GM13976 (cell line): Measurements from ENCODE around the gene AGBL4.

Experiments
- DNase-seq: peaks from one replicate; pipeline ENCODE4 v3.0.0; 2012; ENCODE audit warnings: low spot score
- CTCF ChIP-seq: IDR thresholded peaks from 2 replicates; pipeline ENCODE4 v1.5.1; 2012; ENCODE audit warnings: borderline replicate concordance, mild to moderate bottlenecking; ENCODE audit not compliant: insufficient read depth; ENCODE audit errors: extremely low read depth, missing control alignments, control extremely low read depth
- in situ Hi-C: fragments of 300-500 bp; cut with MboI; formaldehyde crosslinking; loops from one replicate; pipeline ENCODE4 v1.12.0; 2022; ENCODE audit warnings: low sequenced_read_pairs, mixed read lengths, inconsistent platforms; ENCODE audit not compliant: unreplicated experiment

Gene AGBL4

DNA sequence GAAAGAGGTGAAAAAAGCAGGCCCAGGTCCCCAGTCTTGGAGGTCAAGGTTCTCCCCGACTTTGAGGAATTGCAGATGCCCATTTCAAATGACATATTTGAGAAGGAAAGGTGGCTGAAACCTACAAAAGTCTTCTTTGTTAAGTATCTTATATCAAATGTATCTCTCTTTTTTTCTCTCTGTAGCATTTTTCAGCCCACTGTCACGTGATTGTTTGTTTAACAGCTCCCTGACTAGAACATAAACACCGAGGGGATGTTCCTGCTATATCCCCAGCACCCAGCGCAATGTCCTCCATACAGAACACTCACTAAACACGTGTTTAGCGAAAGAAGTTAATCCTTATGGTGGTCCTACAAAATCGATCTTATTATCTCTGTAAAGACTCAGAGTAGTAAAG lies 1274.7 kb downstream of the AGBL4 start:
- TF ChIP-seq CTCF, result no peak
- DNase-seq, result no peak
- in situ Hi-C loops, result no loop called here

DNA sequence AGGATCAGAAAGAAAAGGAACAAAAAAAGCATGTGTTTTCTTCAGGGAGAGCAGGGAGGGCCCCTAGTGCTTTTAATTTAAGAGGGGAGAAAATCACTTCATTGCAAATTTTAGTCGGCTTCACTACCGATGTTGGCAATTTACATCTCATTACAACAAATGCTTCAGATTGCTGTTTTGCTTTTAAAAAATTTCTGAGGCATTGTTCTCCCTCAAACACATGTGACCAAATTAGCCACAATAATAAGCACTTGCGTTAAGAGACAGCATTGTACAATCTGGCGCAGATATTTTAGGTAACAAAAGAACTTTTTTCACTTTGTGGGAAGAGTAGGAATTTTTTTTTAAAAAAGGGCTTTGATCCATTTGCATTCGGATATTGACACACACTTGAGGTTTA lies 1276.8 kb downstream of the AGBL4 start:
- in situ Hi-C loops, result no loop called here
- no peak for DNase-seq
- no peak for TF ChIP-seq CTCF

- TF ChIP-seq CTCF, result no peak
- no peak for DNase-seq
- in situ Hi-C loops, result no loop called here
Measured at GRCh38 chr1:48744032-48744431, 1279.7 kb downstream of the AGBL4 start.

GRCh38 chr1:48743480-48743879 lies 1280.3 kb downstream of the AGBL4 start:
- in situ Hi-C loops, result no loop called here
- no peak for DNase-seq

GRCh38 chr1:48741380-48741779 lies 1282.4 kb downstream of the AGBL4 start:
- DNase-seq, result no peak
- in situ Hi-C loops, result no loop called here
- TF ChIP-seq CTCF, result no peak

More at GRCh38 chr1:48743480-48743879, 1280.3 kb downstream of the AGBL4 start:
- no peak for TF ChIP-seq CTCF

DNA sequence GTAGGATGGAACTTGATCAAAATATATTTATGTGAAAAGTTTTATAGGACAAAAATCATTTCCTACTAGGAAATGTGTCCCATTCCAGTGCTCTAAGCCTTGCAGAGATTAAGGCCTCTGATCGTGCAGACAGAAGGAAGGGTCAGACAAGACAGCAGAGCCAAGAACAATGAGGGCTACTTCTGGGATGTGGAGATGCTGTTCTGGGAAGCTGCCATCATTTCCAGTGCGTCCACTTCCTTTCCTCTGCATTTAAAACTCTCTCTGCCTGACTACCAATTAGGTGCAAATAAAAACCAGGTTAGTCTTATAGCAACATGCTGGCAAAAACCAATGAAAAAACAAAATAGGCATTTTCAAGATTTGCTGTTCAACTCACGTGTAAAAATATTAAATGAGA lies 1283.1 kb downstream of the AGBL4 start:
- DNase-seq, result no peak
- in situ Hi-C loops, result no loop called here
- no peak for TF ChIP-seq CTCF

- no peak for DNase-seq
- TF ChIP-seq CTCF, result no peak
- in situ Hi-C loops, result no loop called here
Measured at GRCh38 chr1:48739091-48739490, 1284.7 kb downstream of the AGBL4 start.
